Natural killer cell treated with Interleukin-12 subunit alpha and Interleukin-12 subunit beta and Interleukin-15 and Interleukin-18, amount 100 ng/mL, for 72 hours (primary cell): ENCODE data around the gene KMT2B. TPM values are rescaled to one million over a fixed set of nuclear protein-coding genes. Genes with fewer than 3 reads are reported as not detected.

Experiments used
- ATAC-seq, 2 donors: fragments of 150-1000 bp; cut with Tn5 transposase in 1 of 2; sonication (Bioruptor Pico), chemical (Tn5 transposase) in 1 of 2; 2 replicates each; pipeline ENCODE4 v1.10.0; 2021
- DNase-seq: peaks from one replicate; pipeline ENCODE4 v3.0.0; 2022; ENCODE audit warnings: low spot score
- H3K27ac Mint-ChIP-seq, 2 donors: 1 replicate in 1 of 2; 2 replicates in 1 of 2; pipeline ENCODE4 v1.8.0; 2022; ENCODE audit warnings: mixed read lengths in 2 of 2, mild to moderate bottlenecking in 1 of 2, moderate library complexity in 1 of 2
- H3K27me3 Mint-ChIP-seq, 2 donors: 1 replicate in 1 of 2; 2 replicates in 1 of 2; pipeline ENCODE4 v1.8.0; 2022; ENCODE audit warnings: mixed read lengths in 2 of 2
- H3K36me3 Mint-ChIP-seq: one replicate; pipeline ENCODE4 v1.8.0; 2022; ENCODE audit warnings: mixed read lengths
- H3K4me1 Mint-ChIP-seq, 2 donors: 1 replicate in 1 of 2; 2 replicates in 1 of 2; pipeline ENCODE4 v1.8.0; 2022; ENCODE audit warnings: low read depth in 2 of 2, mixed read lengths in 2 of 2, mild to moderate bottlenecking in 1 of 2
- H3K4me3 Mint-ChIP-seq: one replicate; pipeline ENCODE4 v1.8.0; 2022; ENCODE audit warnings: mixed read lengths
- H3K9me3 Mint-ChIP-seq: 2 replicates; pipeline ENCODE4 v1.8.0; 2022; ENCODE audit warnings: mixed read lengths
- total RNA-seq, 2 donors: library from RNA; stranded (reverse); gene quantifications; one replicate each; pipeline ENCODE4 v1.2.3, GENCODE V29; 2022

Gene KMT2B
- total RNA-seq, 2 donors from 2014 or later: 80.1 to 137 TPM

GRCh38 chr19:35734273-35734672 is 16.5 kb downstream of the KMT2B start:
- no peak overlapping the region for H3K4me3 Mint-ChIP-seq
- H3K4me1 Mint-ChIP-seq: peaks cover 14 to 33% of the 10 kb centered on the region in 2 donors
- ATAC-seq (no peak), DNase-seq (no peak)
- peaks cover 15% of the 10 kb centered on the region for H3K36me3 Mint-ChIP-seq
- H3K27ac Mint-ChIP-seq: peak overlapping the region; percentile 28 to 49
- no peaks in the 10 kb centered on the region for H3K9me3 Mint-ChIP-seq
- no peaks in the 10 kb centered on the region for H3K27me3 Mint-ChIP-seq

GRCh38 chr19:35734889-35735288 is 17.1 kb downstream of the KMT2B start:
- no peaks in the 10 kb centered on the region for H3K9me3 Mint-ChIP-seq
- H3K36me3 Mint-ChIP-seq: peaks cover 15% of the 10 kb centered on the region
- H3K4me3 Mint-ChIP-seq: no peak overlapping the region
- ATAC-seq (no peak), DNase-seq (no peak)
- peaks cover 14 to 35% of the 10 kb centered on the region in 2 donors for H3K4me1 Mint-ChIP-seq
- no peaks in the 10 kb centered on the region for H3K27me3 Mint-ChIP-seq
- H3K27ac Mint-ChIP-seq: peak overlapping the region in 1 of 2 donors; percentile 28

- Mint-ChIP-seq H3K4me3 (no peak overlapping the region), H3K36me3 (peaks cover 9% of the 10 kb centered on the region), H3K9me3 (no peaks in the 10 kb centered on the region), H3K27me3 (no peaks in the 10 kb centered on the region), H3K4me1 (peaks cover 25 to 37% of the 10 kb centered on the region in 2 donors), H3K27ac (no peak overlapping the region)
- no peak for ATAC-seq
- DNase-seq: no peak
These were observed 19.4 kb downstream of the KMT2B start for GRCh38 chr19:35736913-35737886.

- H3K9me3 Mint-ChIP-seq: no peaks in the 10 kb centered on the region
These were observed 20.5 kb downstream of the KMT2B start for GRCh38 chr19:35738021-35738886.

GRCh38 chr19:35738887-35739229 is 21.1 kb downstream of the KMT2B start:
- ATAC-seq: no peak
- no peaks in the 10 kb centered on the region for H3K27me3 Mint-ChIP-seq
- H3K4me1 Mint-ChIP-seq: peaks cover 31 to 43% of the 10 kb centered on the region in 2 donors
- H3K9me3 Mint-ChIP-seq: no peaks in the 10 kb centered on the region
- H3K36me3 Mint-ChIP-seq: peaks cover 8% of the 10 kb centered on the region
- peak overlapping the region; percentile 44 for H3K4me3 Mint-ChIP-seq
- no peak for DNase-seq
- peak overlapping the region; percentile 37 to 58 for H3K27ac Mint-ChIP-seq

More at GRCh38 chr19:35738021-35738886, 20.5 kb downstream of the KMT2B start:
- Mint-ChIP-seq H3K4me3 (no peak overlapping the region), H3K27me3 (no peaks in the 10 kb centered on the region), H3K36me3 (peaks cover 9% of the 10 kb centered on the region), H3K4me1 (peaks cover 31 to 44% of the 10 kb centered on the region in 2 donors), H3K27ac (peak overlapping the region; percentile 37 to 58)
- no peak for ATAC-seq
- DNase-seq: peak; percentile 45

- peaks cover 2% of the 10 kb centered on the region for H3K36me3 Mint-ChIP-seq
- peak overlapping the region; percentile 37 to 58 for H3K27ac Mint-ChIP-seq
- H3K27me3 Mint-ChIP-seq: no peaks in the 10 kb centered on the region
- peaks cover 30 to 43% of the 10 kb centered on the region in 2 donors for H3K4me1 Mint-ChIP-seq
- ATAC-seq: no peak
- H3K4me3 Mint-ChIP-seq: peak overlapping the region; percentile 44
- H3K9me3 Mint-ChIP-seq: no peaks in the 10 kb centered on the region
- no peak for DNase-seq
These were observed 21.7 kb downstream of the KMT2B start for GRCh38 chr19:35739275-35740107.

GRCh38 chr19:35740108-35740422 is 22.3 kb downstream of the KMT2B start:
- Mint-ChIP-seq H3K27ac (peak overlapping the region; percentile 88 to 97), H3K36me3 (no peaks in the 10 kb centered on the region), H3K4me1 (peaks cover 30 to 44% of the 10 kb centered on the region in 2 donors)

GRCh38 chr19:35740423-35741202 is 22.8 kb downstream of the KMT2B start:
- no peaks in the 10 kb centered on the region for H3K27me3 Mint-ChIP-seq
- no peaks in the 10 kb centered on the region for H3K9me3 Mint-ChIP-seq
- H3K27ac Mint-ChIP-seq: peak overlapping the region; percentile 88 to 97
- H3K4me3 Mint-ChIP-seq: peak overlapping the region; percentile 95
- DNase-seq: peak; percentile 99
- peak; percentile 86 to 88 for ATAC-seq
- no peaks in the 10 kb centered on the region for H3K36me3 Mint-ChIP-seq
- H3K4me1 Mint-ChIP-seq: peaks cover 33 to 44% of the 10 kb centered on the region in 2 donors

More at GRCh38 chr19:35740108-35740422, 22.3 kb downstream of the KMT2B start:
- no peak for ATAC-seq
- H3K27me3 Mint-ChIP-seq: no peaks in the 10 kb centered on the region
- H3K4me3 Mint-ChIP-seq: peak overlapping the region; percentile 95
- DNase-seq: no peak
- H3K9me3 Mint-ChIP-seq: no peaks in the 10 kb centered on the region

GRCh38 chr19:35741203-35741515 is 23.4 kb downstream of the KMT2B start:
- Mint-ChIP-seq H3K4me3 (peak overlapping the region; percentile 95), H3K36me3 (no peaks in the 10 kb centered on the region), H3K27ac (peak overlapping the region; percentile 88 to 97), H3K9me3 (no peaks in the 10 kb centered on the region), H3K4me1 (peaks cover 38 to 47% of the 10 kb centered on the region in 2 donors), H3K27me3 (no peaks in the 10 kb centered on the region)
- DNase-seq (no peak), ATAC-seq (no peak)

GRCh38 chr19:35742121-35742724 is 24.4 kb downstream of the KMT2B start, which contains the start of gene IGFLR1:
IGFLR1 (minus strand) TSS chr19:35742452; CDS start chr19:35741180, 1,272 bp downstream.
- Mint-ChIP-seq H3K4me1 (peaks cover 39 to 46% of the 10 kb centered on the region in 2 donors), H3K9me3 (no peaks in the 10 kb centered on the region)

GRCh38 chr19:35743640-35744429 is 26.0 kb downstream of the KMT2B start:
- H3K36me3 Mint-ChIP-seq: no peaks in the 10 kb centered on the region
- no peaks in the 10 kb centered on the region for H3K27me3 Mint-ChIP-seq
- peak overlapping the region; percentile 98 for H3K4me3 Mint-ChIP-seq
- H3K4me1 Mint-ChIP-seq: peaks cover 47 to 49% of the 10 kb centered on the region in 2 donors
- H3K9me3 Mint-ChIP-seq: no peaks in the 10 kb centered on the region
- DNase-seq (no peak), ATAC-seq (no peak)
- H3K27ac Mint-ChIP-seq: peak overlapping the region; percentile 94 to 97

More at GRCh38 chr19:35742121-35742724, 24.4 kb downstream of the KMT2B start, which contains the start of gene IGFLR1:
- Mint-ChIP-seq H3K27ac (peak within 1 kb of the TSS; percentile 94 to 97), H3K4me3 (peak within 1 kb of the TSS; percentile 95), H3K36me3 (no peaks in the 10 kb centered on the region), H3K27me3 (no peaks in the 10 kb centered on the region)
- peak; percentile 86 for DNase-seq
- peak in 1 of 2 donors; percentile 0 for ATAC-seq
